Subcutaneous abdominal adipose tissue (tissue), 5 donors: ENCODE data around the gene PIGP.

Source experiments
- H3K27ac ChIP-seq: one replicate; pipeline ENCODE4 v1.7.0; 2013; ENCODE audit warnings: low read depth, mild to moderate bottlenecking, inconsistent platforms, low read length, moderate library complexity
- H3K27me3 ChIP-seq, 5 donors: one replicate each; pipeline ENCODE4 v1.7.0; 2013; ENCODE audit warnings: low read length in 5 of 5, inconsistent platforms in 1 of 5; ENCODE audit not compliant: control insufficient read depth in 5 of 5, insufficient read depth in 4 of 5
- H3K36me3 ChIP-seq, 5 donors: one replicate each; pipeline ENCODE4 v1.7.0; 2013; ENCODE audit warnings: low read length in 5 of 5; ENCODE audit not compliant: control insufficient read depth in 5 of 5, insufficient read depth in 5 of 5
- H3K4me1 ChIP-seq, 5 donors: one replicate each; pipeline ENCODE4 v1.7.0; 2013; ENCODE audit warnings: low read length in 5 of 5, mild to moderate bottlenecking in 3 of 5, moderate library complexity in 1 of 5; ENCODE audit not compliant: control insufficient read depth in 5 of 5, insufficient read depth in 5 of 5
- H3K4me3 ChIP-seq, 5 donors: one replicate each; pipeline ENCODE4 v1.7.0; 2013; ENCODE audit warnings: low read length in 5 of 5, low read depth in 1 of 5
- H3K9ac ChIP-seq, 5 donors: one replicate each; pipeline ENCODE4 v1.7.0; 2013; ENCODE audit warnings: low read length in 5 of 5, mild to moderate bottlenecking in 4 of 5, moderate library complexity in 3 of 5
- H3K9me3 ChIP-seq, 5 donors: one replicate each; pipeline ENCODE4 v1.7.0; 2013; ENCODE audit warnings: low read length in 5 of 5; ENCODE audit not compliant: control insufficient read depth in 5 of 5
- donor health status: healthy.
- donor health status: healthy.
- donor health status: healthy.
- donor health status: healthy.
- donor health status: healthy.

The PIGP gene

DNA sequence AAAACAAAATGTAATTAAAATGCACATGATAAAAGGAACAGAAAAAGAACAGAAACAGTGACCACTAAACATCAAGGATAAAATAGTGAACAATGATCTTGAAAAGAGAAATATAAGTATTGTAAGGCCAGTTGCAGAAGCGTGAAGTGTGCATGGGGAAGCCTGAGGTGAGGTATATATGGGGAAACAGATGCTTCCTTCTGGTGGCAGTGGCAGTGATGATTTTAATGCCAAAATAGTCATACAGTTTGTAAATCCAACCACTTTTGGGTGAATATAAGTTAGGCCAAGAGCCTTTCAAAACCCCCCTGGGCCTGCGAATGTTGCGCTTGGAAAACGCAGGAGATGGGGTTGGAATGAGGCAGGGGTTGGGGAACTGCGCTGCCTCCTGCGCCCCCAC, 27.4 kb upstream of the PIGP start:
- Histone ChIP-seq H3K27ac (no peak overlapping the region), H3K9ac (no peak overlapping the region), H3K36me3 (peaks cover 32 to 46% (median 37%) of the 10 kb centered on the region in 5 donors), H3K4me3 (no peak overlapping the region), H3K4me1 (no peaks in the 10 kb centered on the region), H3K27me3 (no peaks in the 10 kb centered on the region), H3K9me3 (no peaks in the 10 kb centered on the region)

DNA sequence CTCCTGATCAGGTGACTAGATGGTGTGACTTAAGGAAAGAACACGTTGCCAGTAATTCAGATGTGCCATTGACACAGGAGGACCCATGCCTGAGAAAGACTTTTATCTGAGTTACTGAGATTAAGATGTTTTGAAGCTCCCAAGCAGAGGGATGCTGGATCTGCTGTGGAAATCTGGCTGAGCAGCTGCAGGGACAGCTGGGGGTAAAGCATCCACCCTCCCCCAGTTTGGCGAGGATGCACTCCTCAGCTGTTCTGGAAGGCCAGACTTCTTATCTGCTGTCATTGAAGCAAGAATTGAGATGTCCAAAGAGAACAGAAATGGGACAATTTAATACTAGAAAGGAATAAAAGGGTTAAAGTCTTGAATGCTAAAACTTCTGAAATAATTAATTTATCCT, 25.9 kb upstream of the PIGP start:
- Histone ChIP-seq H3K9me3 (no peaks in the 10 kb centered on the region), H3K9ac (no peak overlapping the region), H3K36me3 (peaks cover 33 to 52% (median 39%) of the 10 kb centered on the region in 5 donors), H3K4me1 (no peaks in the 10 kb centered on the region), H3K27me3 (no peaks in the 10 kb centered on the region), H3K4me3 (no peak overlapping the region), H3K27ac (no peak overlapping the region)

DNA sequence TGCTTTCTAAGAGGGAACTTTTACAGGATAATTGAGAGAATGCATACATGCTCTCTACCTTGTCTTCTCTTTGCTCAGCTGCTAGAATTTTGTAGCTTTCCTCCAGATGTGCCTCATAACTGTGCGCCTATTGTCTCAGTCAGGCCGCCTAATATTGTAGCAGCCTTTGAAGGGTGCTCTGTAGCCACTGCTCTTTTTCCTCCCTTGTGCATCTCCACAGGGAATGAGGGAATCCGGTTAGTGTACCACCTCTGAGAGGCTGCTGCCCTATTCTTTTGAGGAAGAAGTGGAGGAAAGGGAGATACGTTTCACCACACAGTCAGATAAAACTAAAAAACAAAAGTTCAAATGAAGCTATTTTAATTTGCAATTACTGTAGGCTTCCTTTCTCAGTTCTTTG, 22.9 kb upstream of the PIGP start:
- peaks cover 33 to 57% (median 43%) of the 10 kb centered on the region in 5 donors for H3K36me3 ChIP-seq

DNA sequence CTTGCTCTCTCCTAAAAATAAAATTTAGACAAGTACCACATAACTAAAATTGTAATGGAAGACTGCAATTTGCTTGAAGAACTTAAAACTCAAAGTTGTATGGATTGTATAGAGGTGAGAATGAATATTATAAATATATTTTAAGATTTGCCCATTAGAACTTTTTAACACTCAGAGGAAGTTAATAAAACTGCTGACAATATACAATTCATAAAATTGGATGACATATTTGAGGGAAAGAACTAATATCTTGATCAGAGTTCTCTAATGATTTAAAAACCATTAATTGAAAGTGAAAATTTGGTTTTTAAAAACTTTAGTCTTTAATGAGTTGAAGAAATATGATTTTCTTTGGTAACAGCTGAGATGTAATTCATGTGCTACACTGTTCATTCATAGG, 21.1 kb upstream of the PIGP start:
- Histone ChIP-seq H3K4me3 (no peak overlapping the region), H3K27me3 (no peaks in the 10 kb centered on the region), H3K36me3 (peaks cover 29 to 48% (median 38%) of the 10 kb centered on the region in 5 donors), H3K9ac (no peak overlapping the region), H3K9me3 (no peaks in the 10 kb centered on the region), H3K4me1 (no peaks in the 10 kb centered on the region), H3K27ac (no peak overlapping the region)

More for the DNA sequence above, 22.9 kb upstream of the PIGP start:
- Histone ChIP-seq H3K27ac (no peak overlapping the region), H3K9ac (no peak overlapping the region), H3K27me3 (no peaks in the 10 kb centered on the region), H3K9me3 (no peaks in the 10 kb centered on the region), H3K4me1 (no peaks in the 10 kb centered on the region), H3K4me3 (no peak overlapping the region)

DNA sequence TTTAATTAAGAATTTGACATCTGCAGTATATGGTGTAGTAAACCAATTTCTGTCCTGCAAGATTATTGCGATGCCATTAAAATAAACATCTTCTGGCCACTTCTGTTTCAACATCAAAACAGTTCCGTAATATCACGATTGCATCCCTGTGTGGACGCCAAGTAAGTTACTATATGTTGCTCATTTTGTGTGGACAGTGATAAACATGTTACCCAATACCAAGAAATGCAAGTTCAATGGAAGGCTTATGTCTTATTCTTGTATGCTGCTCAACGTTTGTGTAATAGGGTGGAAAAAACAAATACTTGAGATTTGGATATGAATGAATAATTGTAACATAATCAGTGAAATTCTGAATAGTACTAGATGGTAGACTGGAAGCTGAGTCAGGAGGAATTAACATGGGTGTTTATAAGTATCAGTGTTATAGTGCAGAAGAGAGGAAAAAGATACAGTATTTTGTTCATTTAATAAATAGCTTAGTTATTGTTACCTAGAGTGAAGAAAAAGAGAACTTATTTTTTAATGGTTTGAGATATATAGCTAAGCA, 15.4 kb upstream of the PIGP start:
- H3K9ac ChIP-seq: no peak overlapping the region
- no peaks in the 10 kb centered on the region for H3K9me3 ChIP-seq
- H3K36me3 ChIP-seq: peaks cover 0 to 14% (median 4%) of the 10 kb centered on the region in 5 donors
- H3K4me1 ChIP-seq: peaks cover 0 to 20% (median 1%) of the 10 kb centered on the region in 5 donors
- no peaks in the 10 kb centered on the region for H3K27me3 ChIP-seq
- H3K4me3 ChIP-seq: no peak overlapping the region
- H3K27ac ChIP-seq: no peak overlapping the region

DNA sequence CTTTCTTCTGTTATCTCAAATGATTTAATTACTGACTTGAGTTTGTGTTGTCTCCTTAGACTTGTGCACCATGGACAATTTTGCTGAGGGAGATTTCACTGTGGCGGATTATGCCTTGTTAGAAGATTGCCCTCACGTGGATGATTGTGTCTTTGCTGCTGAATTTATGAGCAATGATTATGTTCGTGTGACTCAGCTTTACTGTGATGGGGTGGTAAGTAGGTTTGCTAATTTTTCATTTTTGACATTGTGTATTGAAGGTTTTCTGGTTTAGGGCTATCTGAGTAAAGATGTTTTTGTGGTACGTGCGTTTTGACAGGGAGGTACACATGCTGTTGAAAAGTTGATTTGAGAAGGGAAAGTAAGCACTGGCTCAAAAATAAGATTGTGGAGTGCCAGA, 14.3 kb upstream of the PIGP start:
- Histone ChIP-seq H3K27ac (peak overlapping the region; percentile 17), H3K9ac (no peak overlapping the region), H3K9me3 (no peaks in the 10 kb centered on the region), H3K36me3 (peaks cover 0 to 12% (median 2%) of the 10 kb centered on the region in 5 donors), H3K4me1 (peaks cover 0 to 30% (median 6%) of the 10 kb centered on the region in 5 donors), H3K4me3 (no peak overlapping the region), H3K27me3 (no peaks in the 10 kb centered on the region)

DNA sequence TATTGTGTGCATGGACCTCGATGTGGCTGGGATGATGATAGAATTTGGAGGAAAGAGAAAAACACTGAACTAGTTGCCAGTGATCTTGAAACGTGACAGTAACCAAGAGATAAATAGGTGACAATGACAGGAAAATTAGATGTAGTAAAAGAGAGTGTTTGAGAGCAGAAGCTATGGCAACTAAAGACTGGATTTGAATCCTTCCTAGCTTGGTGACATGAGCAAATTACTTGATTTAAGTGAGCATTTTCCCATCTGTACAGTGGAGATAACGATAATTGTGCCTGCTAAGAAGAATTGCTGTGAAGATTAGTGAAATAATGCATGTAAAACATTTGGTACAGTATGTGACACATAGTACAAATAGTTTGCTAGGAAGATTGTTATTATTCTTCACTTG, 12.9 kb upstream of the PIGP start:
- Histone ChIP-seq H3K27ac (no peak overlapping the region), H3K4me3 (no peak overlapping the region), H3K4me1 (peaks cover 0 to 30% (median 6%) of the 10 kb centered on the region in 5 donors), H3K36me3 (peaks cover 0 to 3% (median 0%) of the 10 kb centered on the region in 5 donors), H3K9ac (no peak overlapping the region), H3K9me3 (no peaks in the 10 kb centered on the region), H3K27me3 (no peaks in the 10 kb centered on the region)

DNA sequence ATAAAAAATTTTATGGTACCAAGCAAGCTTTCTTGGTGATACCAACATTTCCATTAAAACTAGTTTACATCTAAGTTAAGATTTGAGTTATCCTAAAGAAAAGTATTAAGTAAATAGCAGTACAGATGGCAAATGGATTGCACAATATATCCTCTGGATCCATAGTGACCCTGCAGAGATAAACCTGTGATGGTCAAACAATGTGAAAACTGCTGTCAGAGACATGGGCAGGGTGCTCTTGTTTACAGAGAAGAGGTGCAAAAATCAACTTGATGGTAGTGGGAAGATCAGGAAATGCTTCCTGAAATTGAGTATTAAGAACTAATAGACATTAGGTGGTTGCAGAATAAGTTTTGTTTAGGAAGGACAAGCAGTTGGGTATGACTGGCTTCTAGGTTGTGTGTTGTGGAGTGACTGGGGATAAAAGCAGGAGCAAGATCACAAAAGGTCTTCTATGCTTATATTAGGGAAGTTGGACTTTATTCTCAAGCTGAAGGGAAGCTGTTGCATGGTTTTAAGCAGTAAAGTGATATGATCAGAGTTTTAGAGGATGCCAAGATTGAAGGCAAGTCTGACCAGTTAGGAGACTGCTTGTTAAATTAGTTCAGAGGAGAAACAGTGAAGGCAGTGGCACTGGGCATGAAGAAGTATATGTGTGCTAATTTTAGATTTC, 10.1 kb upstream of the PIGP start:
- H3K9ac ChIP-seq: no peak overlapping the region
- H3K27me3 ChIP-seq: no peaks in the 10 kb centered on the region
- no peak overlapping the region for H3K27ac ChIP-seq
- peaks cover 0 to 28% (median 6%) of the 10 kb centered on the region in 5 donors for H3K4me1 ChIP-seq
- no peaks in the 10 kb centered on the region for H3K36me3 ChIP-seq
- no peaks in the 10 kb centered on the region for H3K9me3 ChIP-seq
- H3K4me3 ChIP-seq: no peak overlapping the region

DNA sequence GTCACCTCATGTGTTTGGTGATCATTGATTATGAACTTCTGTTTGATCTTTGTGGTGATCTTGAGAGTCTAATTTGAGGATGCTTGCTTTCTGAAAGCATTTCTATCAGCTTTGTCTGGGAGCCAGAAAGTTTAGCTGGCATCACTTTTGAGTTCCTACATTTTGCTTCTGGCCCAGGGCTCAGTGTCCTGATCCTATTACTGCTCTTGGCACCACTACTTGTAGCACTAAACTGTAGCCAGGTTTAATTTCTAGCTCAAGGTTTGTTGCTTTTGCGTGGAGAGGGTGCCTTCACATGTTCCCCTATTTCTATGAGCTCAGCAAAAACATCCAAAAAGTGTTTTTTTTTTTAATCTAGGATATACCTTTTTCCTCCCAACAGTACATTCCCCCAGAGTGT, 9.5 kb upstream of the PIGP start:
- H3K9me3 ChIP-seq: no peaks in the 10 kb centered on the region
- no peaks in the 10 kb centered on the region for H3K27me3 ChIP-seq
- no peak overlapping the region for H3K9ac ChIP-seq
- no peak overlapping the region for H3K4me3 ChIP-seq
- no peaks in the 10 kb centered on the region for H3K36me3 ChIP-seq
- H3K27ac ChIP-seq: no peak overlapping the region
- peaks cover 0 to 22% (median 6%) of the 10 kb centered on the region in 5 donors for H3K4me1 ChIP-seq

DNA sequence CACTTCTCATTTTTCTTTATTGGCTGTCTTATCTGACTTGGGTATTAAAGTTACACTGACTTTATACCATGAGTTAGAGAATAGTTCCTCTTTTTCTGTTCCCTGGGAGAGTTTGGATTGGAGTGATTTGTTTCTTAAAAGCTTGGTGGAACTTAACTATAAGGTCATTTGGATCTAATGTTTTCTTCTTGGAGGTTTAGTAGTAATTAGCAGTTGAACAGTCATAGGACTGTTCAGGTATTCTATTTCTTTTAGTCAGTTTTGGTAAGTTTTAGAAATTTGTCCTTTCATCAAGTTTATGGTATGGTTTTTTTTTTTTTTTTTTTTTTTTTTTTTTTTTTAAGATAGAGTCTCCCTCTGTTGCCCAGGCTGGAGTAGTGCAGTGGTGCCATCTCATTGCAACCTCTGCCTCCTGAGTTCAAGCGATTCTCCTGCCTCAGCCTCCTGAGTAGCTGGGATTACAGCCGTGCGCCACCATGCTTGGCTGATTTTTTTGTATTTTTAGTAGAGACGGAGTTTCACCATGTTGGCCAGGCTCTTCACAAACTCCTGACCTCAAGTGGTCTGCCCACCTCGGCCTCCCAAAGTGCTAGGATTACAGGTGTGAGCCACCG, 6.4 kb upstream of the PIGP start:
- H3K4me3 ChIP-seq: no peak overlapping the region
- no peaks in the 10 kb centered on the region for H3K36me3 ChIP-seq
- peaks cover 0 to 22% (median 11%) of the 10 kb centered on the region in 5 donors for H3K4me1 ChIP-seq
- H3K27ac ChIP-seq: no peak overlapping the region
- H3K9ac ChIP-seq: no peak overlapping the region
- H3K27me3 ChIP-seq: no peaks in the 10 kb centered on the region
- no peaks in the 10 kb centered on the region for H3K9me3 ChIP-seq
